HepG2 (cell line): ENCODE measurements around the gene TMEM59. TPM values are rescaled to one million over a fixed set of nuclear protein-coding genes. Genes with fewer than 3 reads are reported as not detected.

Experiments used
- ATF3 ChIP-seq: sonication (generic); formaldehyde crosslinking; IDR thresholded peaks from 2 replicates; pipeline ENCODE4 v1.4.0; 2020; ENCODE audit warnings: missing genetic modification reagents
- CCDC6 ChIP-seq: sonication (generic); formaldehyde crosslinking; IDR thresholded peaks from 2 replicates; pipeline ENCODE4 v1.8.1; 2022; ENCODE audit warnings: mild to moderate bottlenecking, missing genetic modification reagents, moderate library complexity
- MIXL1 ChIP-seq: IDR thresholded peaks from 2 replicates; pipeline ENCODE4 v1.6.1; 2016
- MXD3 ChIP-seq: IDR thresholded peaks from 2 replicates; pipeline ENCODE4 v1.6.1; 2016; ENCODE audit warnings: mild to moderate bottlenecking, missing biosample characterization, missing genetic modification reagents
- NRL ChIP-seq: sonication (generic); formaldehyde crosslinking; IDR thresholded peaks from 2 replicates; pipeline ENCODE4 v1.5.0; 2020; ENCODE audit warnings: missing genetic modification reagents, mild to moderate bottlenecking, moderate library complexity, borderline replicate concordance
- PCBP2 ChIP-seq: fragments of 200-400 bp; formaldehyde crosslinking; optimal IDR thresholded peaks from 2 replicates; pipeline ENCODE3; 2018; ENCODE audit warnings: low read length, low read depth; ENCODE audit not compliant: poor library complexity, severe bottlenecking
- SOX13 ChIP-seq, 3 experiments: fragments of 450-650 bp in 1 of 3; sonication (generic) in 1 of 3; formaldehyde crosslinking in 1 of 3; IDR thresholded peaks in 2 of 3; conservative IDR thresholded peaks in 1 of 3; 2 replicates each; pipeline versions ENCODE4 v1.5.0 to v1.6.1; 2016 to 2020; ENCODE audit warnings: antibody characterized with exemption in 1 of 3, mild to moderate bottlenecking in 1 of 3, missing compliant biosample characterization in 1 of 3, missing genetic modification reagents in 1 of 3, moderate library complexity in 1 of 3
- TEAD2 ChIP-seq: sonication (generic); formaldehyde crosslinking; IDR thresholded peaks from 2 replicates; pipeline ENCODE4 v1.9.0; 2021; ENCODE audit warnings: missing genetic modification reagents
- TRAFD1 ChIP-seq: sonication (generic); formaldehyde crosslinking; IDR thresholded peaks from 2 replicates; pipeline ENCODE4 v1.5.1; 2020; ENCODE audit warnings: missing genetic modification reagents, mild to moderate bottlenecking, borderline replicate concordance
- ZIK1 ChIP-seq: sonication (generic); formaldehyde crosslinking; IDR thresholded peaks from 2 replicates; pipeline ENCODE4 v1.5.0; 2020; ENCODE audit warnings: mild to moderate bottlenecking, low read depth, missing genetic modification reagents, borderline replicate concordance
- ZNF121 ChIP-seq: sonication (generic); formaldehyde crosslinking; IDR thresholded peaks from 2 replicates; pipeline ENCODE4 v1.5.0; 2020; ENCODE audit warnings: mild to moderate bottlenecking, missing genetic modification reagents
- ZNF160 ChIP-seq: sonication (generic); formaldehyde crosslinking; IDR thresholded peaks from 2 replicates; pipeline ENCODE4 v1.8.0; 2022; ENCODE audit warnings: mild to moderate bottlenecking, inconsistent platforms, missing genetic modification reagents
- ZNF17 ChIP-seq: sonication (generic); formaldehyde crosslinking; IDR thresholded peaks from 2 replicates; pipeline ENCODE4 v1.5.0; 2020; ENCODE audit warnings: mild to moderate bottlenecking, missing genetic modification reagents
- ZNF362 ChIP-seq: sonication (generic); formaldehyde crosslinking; IDR thresholded peaks from 2 replicates; pipeline ENCODE4 v1.4.0; 2020; ENCODE audit warnings: missing genetic modification reagents, mild to moderate bottlenecking, borderline replicate concordance
- ZNF367 ChIP-seq: sonication (generic); formaldehyde crosslinking; IDR thresholded peaks from 2 replicates; pipeline ENCODE4 v1.4.0; 2020; ENCODE audit warnings: missing genetic modification reagents, borderline replicate concordance
- ZNF574 ChIP-seq: sonication (generic); formaldehyde crosslinking; IDR thresholded peaks from 2 replicates; pipeline ENCODE4 v1.4.0; 2020; ENCODE audit warnings: missing genetic modification reagents
- ZNF639 ChIP-seq: conservative IDR thresholded peaks from 2 replicates; pipeline ENCODE4 v1.6.1; 2018; ENCODE audit warnings: missing genetic modification reagents
- ZNF83 ChIP-seq: sonication (generic); formaldehyde crosslinking; IDR thresholded peaks from 2 replicates; pipeline ENCODE4 v1.4.0; 2020; ENCODE audit warnings: missing genetic modification reagents, mild to moderate bottlenecking, borderline replicate concordance
- polyA plus RNA-seq, 8 experiments: library from polyadenylated mRNA; depleted of rRNA in 3 of 8; stranded (reverse) in 7 of 8; unstranded in 1 of 8; fragments of >200 nt; fragmentation: Illumina TruSeq in 4 of 8; extraction: Trizol in 4 of 8; gene quantifications; 2 replicates each; pipeline versions ENCODE4 v1.2.1 to v1.2.3, GENCODE V29; 2011 to 2016; ENCODE audit warnings: low read depth in 4 of 8, missing spikeins in 1 of 8, mixed read lengths in 1 of 8; ENCODE audit not compliant: insufficient read depth in 1 of 8
- total RNA-seq, 5 experiments: library from RNA; depleted of rRNA; stranded (reverse); fragments of >200 nt; fragmentation: Illumina TruSeq; extraction: Trizol; gene quantifications; 2 replicates each; pipeline ENCODE4 v1.2.3, GENCODE V29; 2016; ENCODE audit warnings: low read depth in 1 of 5

The TMEM59 gene
- total and polyA plus RNA-seq, 2 of the 13 experiments (the other 11 are each of a cell fraction or from before 2014, with no cell fraction given), result 147 to 363 TPM

- 0 out of 2 replicates have a peak, but pooled peaks have one; percentile 59 for TF ChIP-seq ZNF639 (CRISPR knock-in tag)
- no peak for TF ChIP-seq ZIK1 (CRISPR knock-in tag)
- TF ChIP-seq ATF3 (CRISPR knock-in tag), result peak; percentile 65; the same call in 1 of the 2 replicates
- no peak for TF ChIP-seq ZNF121 (CRISPR knock-in tag)
- no peak for TF ChIP-seq ZNF160
- no peak for TF ChIP-seq ZNF362 (CRISPR knock-in tag)
- TF ChIP-seq CCDC6 (CRISPR knock-in tag), result no peak
- no peak for TF ChIP-seq TRAFD1 (CRISPR knock-in tag)
- no peak for TF ChIP-seq NRL
- no peak for TF ChIP-seq ZNF83 (CRISPR knock-in tag)
- TF ChIP-seq MXD3 (CRISPR knock-in tag), result no peak
- no peak for TF ChIP-seq ZNF17 (CRISPR knock-in tag)
- no peak for TF ChIP-seq MIXL1
- no peak for TF ChIP-seq PCBP2
- TF ChIP-seq ZNF367 (CRISPR knock-in tag), result no peak
- TF ChIP-seq TEAD2 (CRISPR knock-in tag), result no peak
- no peak for TF ChIP-seq ZNF574 (CRISPR knock-in tag)
- peak; percentile 68 for TF ChIP-seq SOX13 (IDR thresholded peaks at IDR 0.05)
- TF ChIP-seq SOX13 (CRISPR knock-in tag; conservative IDR thresholded peaks at IDR 0.05 in 1 of 2, IDR thresholded peaks at IDR 0.05 in 1 of 2), result peak in 1 of 2 experiments; percentile 84; a peak in 2 of 4 replicates
Measured at GRCh38 chr1:54016343-54017282, 36.4 kb downstream of the TMEM59 start (continued).
